Panc1 (cell line): ENCODE data around the gene CHCHD3. TPM values are rescaled to one million over a fixed set of nuclear protein-coding genes. Genes with fewer than 3 reads are reported as not detected.

Source experiments
- ATAC-seq: fragments of 200-7000 bp; cut with Tn5 transposase; 2 replicates; pipeline ENCODE4 v1.9.1; 2020; ENCODE audit warnings: mild to moderate bottlenecking, moderate library complexity
- BruUV-seq: library from RNA; stranded (reverse); fragments of 400-500 nt; replicated peaks from 2 replicates; lab custom pipeline; 2021; lab: Mats Ljungman, UMichigan
- CTCF ChIA-PET: fragments of 300-600 bp; sonication (Branson Sonifier 250); formaldehyde crosslinking; loops from one replicate; lab custom pipeline; 2022; ENCODE audit warnings: antibody characterized with exemption; lab: Charles Lee
- POLR2A ChIA-PET: fragments of 300-600 bp; sonication (Branson Sonifier 250); formaldehyde crosslinking; loops from one replicate; lab custom pipeline; 2022; ENCODE audit warnings: antibody characterized with exemption; lab: Charles Lee
- DNase-seq: peaks from one replicate; pipeline ENCODE4 v3.0.0-alpha.2; 2010; ENCODE audit warnings: low read depth, low spot score
- H3K27ac ChIP-seq: 2 replicates; pipeline ENCODE4 v1.5.1; 2011; ENCODE audit warnings: mild to moderate bottlenecking, low read length, inconsistent platforms
- H3K27me3 ChIP-seq: fragments of 200-500 bp; sonication (Bioruptor generic); 2 replicates; pipeline ENCODE4 v1.6.0; 2014; ENCODE audit warnings: low read length, inconsistent platforms; ENCODE audit not compliant: control insufficient read depth, insufficient read depth
- H3K36me3 ChIP-seq: fragments of 200-500 bp; sonication (Bioruptor generic); 2 replicates; pipeline ENCODE4 v1.5.1; 2014; ENCODE audit warnings: inconsistent platforms, mild to moderate bottlenecking, low read length, moderate library complexity; ENCODE audit not compliant: control insufficient read depth, insufficient read depth
- H3K4me1 ChIP-seq: 2 replicates; pipeline ENCODE4 v1.5.1; 2011; ENCODE audit warnings: inconsistent platforms, mild to moderate bottlenecking, low read length, moderate library complexity; ENCODE audit not compliant: control insufficient read depth, insufficient read depth
- H3K4me3 ChIP-seq, 2 experiments: 2 replicates each; pipeline ENCODE4 v1.5.1; 2011 to 2012; ENCODE audit warnings: low read depth in 2 of 2, low read length in 2 of 2, mild to moderate bottlenecking in 2 of 2, inconsistent platforms in 1 of 2, moderate library complexity in 1 of 2
- H3K9me3 ChIP-seq: fragments of 200-500 bp; sonication (Bioruptor generic); 2 replicates; pipeline ENCODE4 v1.5.1; 2014; ENCODE audit warnings: low read depth, mild to moderate bottlenecking, inconsistent platforms, low read length, moderate library complexity; ENCODE audit not compliant: control insufficient read depth, insufficient read depth
- CTCF ChIP-seq: fragments of 450-650 bp; IDR thresholded peaks from 2 replicates; pipeline ENCODE4 v1.5.1; 2017; ENCODE audit warnings: mild to moderate bottlenecking
- POLR2AphosphoS5 ChIP-seq: IDR thresholded peaks from 2 replicates; pipeline ENCODE4 v1.6.1; 2012; ENCODE audit warnings: mild to moderate bottlenecking, low read depth, low read length, moderate library complexity
- REST ChIP-seq, 2 experiments: IDR thresholded peaks; 2 replicates each; pipeline ENCODE4 v1.6.1; 2011 to 2012; ENCODE audit warnings: low read depth in 2 of 2, control low read depth in 1 of 2, low read length in 1 of 2, mild to moderate bottlenecking in 1 of 2, moderate library complexity in 1 of 2; ENCODE audit not compliant: insufficient read depth in 1 of 2
- SIN3A ChIP-seq: IDR thresholded peaks from 2 replicates; pipeline ENCODE4 v1.6.1; 2012; ENCODE audit warnings: low read depth, mild to moderate bottlenecking, low read length, moderate library complexity, borderline replicate concordance; ENCODE audit not compliant: insufficient read depth
- TCF7L2 ChIP-seq: IDR thresholded peaks from 2 replicates; pipeline ENCODE4 v1.6.1; 2011; ENCODE audit warnings: mild to moderate bottlenecking, low read depth, low read length, inconsistent platforms
- in situ Hi-C: cut with HindIII; loops from 2 replicates; pipeline ENCODE4 v1.10.0; 2016; ENCODE audit warnings: low sequenced_read_pairs, low pct_unique_long_range_greater_than_20kb
- intact Hi-C: fragments of 100-400 bp; cut with micrococcal nuclease; formaldehyde crosslinking; loops from one replicate; pipeline ENCODE4 v1.10.0; 2022; ENCODE audit not compliant: unreplicated experiment
- total RNA-seq: library from RNA; stranded (reverse); gene quantifications from one replicate; pipeline ENCODE4 v1.2.1, GENCODE V29; 2021; ENCODE audit not compliant: unreplicated experiment

Gene CHCHD3
- total RNA-seq, 1 experiment from 2014 or later = 109 TPM

- BruUV-seq = no TSS peak
- ATAC-seq = no peak
- H3K36me3 ChIP-seq = peaks cover 5% of the 10 kb centered on the region; the same call in 1 of the 2 replicates
- in situ Hi-C loops (no loop called here), intact Hi-C loops (no loop called here)
- H3K4me1 ChIP-seq = no peaks in the 10 kb centered on the region
- TF ChIP-seq CTCF (no peak), POLR2AphosphoS5 (no peak), TCF7L2 (no peak), REST (IDR thresholded peaks at IDR 0.05; ENCODE audit: insufficient read depth in 1 of 2, low read depth in 2 of 2, low read length in 1 of 2) (no peak), SIN3A (no peak)
- ChIA-PET POLR2A (no interaction called here), CTCF (no interaction called here)
- no peak overlapping the region for H3K4me3 ChIP-seq
- H3K9me3 ChIP-seq = no peaks in the 10 kb centered on the region
- no peaks in the 10 kb centered on the region for H3K27me3 ChIP-seq
- no peak overlapping the region for H3K27ac ChIP-seq
- DNase-seq = no peak
Observed at GRCh38 chr7:133064082-133064820, 17.6 kb downstream of the CHCHD3 start.

- ChIA-PET POLR2A (interaction anchor here (0.6 kb wide), 1 partner anchor 82 kb away, joined by 4 read pairs; no protein-coding TSS in a partner anchor), CTCF (no interaction called here)
- no peaks in the 10 kb centered on the region for H3K27me3 ChIP-seq
- in situ Hi-C loops (no loop called here), intact Hi-C loops (no loop called here)
- H3K4me3 ChIP-seq = no peak overlapping the region
- no peak for ATAC-seq
- H3K36me3 ChIP-seq = no peaks in the 10 kb centered on the region; the same call in 1 of the 2 replicates
- H3K4me1 ChIP-seq = no peaks in the 10 kb centered on the region
- H3K27ac ChIP-seq = no peak overlapping the region
- TF ChIP-seq REST (IDR thresholded peaks at IDR 0.05; ENCODE audit: insufficient read depth in 1 of 2, low read depth in 2 of 2, low read length in 1 of 2) (no peak), CTCF (no peak), TCF7L2 (no peak), SIN3A (no peak), POLR2AphosphoS5 (no peak)
- no peak for DNase-seq
- no TSS peak for BruUV-seq
- no peaks in the 10 kb centered on the region for H3K9me3 ChIP-seq
Observed at GRCh38 chr7:133061792-133062191, 20.1 kb downstream of the CHCHD3 start.
